ENCODE data around the gene STPG3.
A peak's percentile ranks its signal among the peaks of the same experiment; 100 is the strongest.

STPG3 gene

DNA sequence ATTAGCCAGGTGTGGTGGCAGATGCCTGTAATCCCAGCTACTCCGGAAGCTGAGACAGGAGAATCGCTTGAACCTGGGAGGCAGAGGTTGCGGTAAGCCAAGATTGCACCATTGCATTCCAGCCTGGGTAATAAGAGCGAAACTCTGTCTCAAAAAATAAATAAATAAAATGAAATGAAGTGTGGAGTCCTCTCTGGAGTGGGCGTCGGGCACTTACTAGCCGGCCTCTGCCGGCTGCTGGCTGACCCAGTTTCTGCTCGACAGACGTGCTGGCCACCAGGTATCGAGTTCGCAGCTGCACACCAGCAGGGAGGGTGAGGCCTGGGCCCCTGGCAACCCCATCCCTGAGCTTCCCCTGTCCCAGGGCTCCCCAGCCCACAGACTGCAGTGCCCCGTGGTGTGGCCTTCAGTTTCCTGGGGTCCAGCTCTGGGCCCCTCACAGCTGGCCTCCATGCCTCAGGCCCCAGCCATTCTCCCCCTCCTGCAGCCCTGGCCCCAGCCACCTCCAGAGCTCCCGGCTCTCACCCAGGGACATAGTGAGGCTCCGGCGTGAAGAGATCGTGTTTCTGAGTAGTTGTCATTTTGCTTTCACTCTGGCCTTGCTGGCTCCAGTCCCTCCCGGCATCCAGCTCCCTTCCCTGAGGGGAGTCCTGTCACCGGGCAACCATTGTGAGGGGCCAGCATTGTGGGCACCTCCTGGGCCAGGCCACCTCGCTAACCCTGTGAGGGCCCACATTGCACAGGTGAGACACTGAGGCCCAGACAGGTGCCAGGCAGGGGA is 3.8 kb upstream of the STPG3 start:
- no peak for FAIRE-seq

DNA sequence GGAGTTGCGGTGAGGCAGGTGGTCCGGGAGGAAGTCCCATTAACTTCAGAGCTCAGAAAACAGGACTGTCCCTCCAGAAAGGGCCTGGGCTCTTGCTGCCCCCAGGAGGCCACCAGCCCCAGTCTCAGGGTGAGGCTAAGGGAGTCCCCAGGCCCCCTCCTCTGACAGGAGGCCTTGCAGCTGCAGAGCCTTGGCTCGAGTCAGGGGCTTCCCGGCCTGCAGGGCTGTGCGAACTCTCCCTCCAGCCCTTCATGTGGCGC is 3.2 kb upstream of the STPG3 start:
- no peak for FAIRE-seq

DNA sequence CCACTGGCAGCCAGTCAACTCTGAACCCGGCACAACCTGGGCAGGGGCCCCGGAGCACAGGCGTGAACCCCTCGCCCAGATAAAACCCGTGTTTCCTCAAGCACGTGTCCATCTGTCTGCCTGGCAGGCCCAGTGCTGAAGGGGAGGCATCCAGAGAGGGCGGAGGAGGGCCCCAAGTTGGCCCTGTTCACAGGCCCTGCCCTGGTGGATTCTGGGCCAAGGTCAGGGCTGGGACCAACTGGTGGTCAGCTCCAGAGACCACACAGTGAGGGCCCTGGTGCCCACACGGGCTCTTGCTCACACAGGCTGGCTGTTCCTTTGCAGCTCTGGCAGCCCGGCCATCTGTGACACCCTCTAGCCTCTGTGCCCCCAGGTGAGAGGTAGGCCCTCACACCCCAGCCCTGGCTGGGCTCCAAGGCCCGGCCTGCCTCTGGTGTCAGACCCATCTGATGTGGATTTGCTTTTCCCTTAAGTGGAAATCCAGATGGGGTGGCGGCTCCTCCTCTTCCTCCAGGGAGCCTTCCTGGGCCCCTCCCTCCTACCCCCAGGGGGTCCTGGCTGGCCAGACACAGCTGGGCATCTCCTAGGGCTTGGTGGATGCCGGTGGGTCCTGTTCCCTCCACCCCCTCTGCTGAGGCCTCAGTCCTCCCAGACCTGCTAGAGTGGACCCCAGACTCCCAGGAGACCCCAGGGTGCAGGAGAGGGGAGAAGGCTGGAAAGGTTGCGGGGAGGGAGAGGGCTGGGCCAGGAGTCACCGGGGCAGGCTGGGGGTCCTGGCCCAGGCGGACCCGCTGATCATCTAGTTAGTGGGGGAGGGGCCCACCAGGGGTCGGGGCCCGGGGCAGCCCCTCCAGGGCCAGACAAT is 525 bp upstream of the STPG3 start:
- no peak for FAIRE-seq

DNA sequence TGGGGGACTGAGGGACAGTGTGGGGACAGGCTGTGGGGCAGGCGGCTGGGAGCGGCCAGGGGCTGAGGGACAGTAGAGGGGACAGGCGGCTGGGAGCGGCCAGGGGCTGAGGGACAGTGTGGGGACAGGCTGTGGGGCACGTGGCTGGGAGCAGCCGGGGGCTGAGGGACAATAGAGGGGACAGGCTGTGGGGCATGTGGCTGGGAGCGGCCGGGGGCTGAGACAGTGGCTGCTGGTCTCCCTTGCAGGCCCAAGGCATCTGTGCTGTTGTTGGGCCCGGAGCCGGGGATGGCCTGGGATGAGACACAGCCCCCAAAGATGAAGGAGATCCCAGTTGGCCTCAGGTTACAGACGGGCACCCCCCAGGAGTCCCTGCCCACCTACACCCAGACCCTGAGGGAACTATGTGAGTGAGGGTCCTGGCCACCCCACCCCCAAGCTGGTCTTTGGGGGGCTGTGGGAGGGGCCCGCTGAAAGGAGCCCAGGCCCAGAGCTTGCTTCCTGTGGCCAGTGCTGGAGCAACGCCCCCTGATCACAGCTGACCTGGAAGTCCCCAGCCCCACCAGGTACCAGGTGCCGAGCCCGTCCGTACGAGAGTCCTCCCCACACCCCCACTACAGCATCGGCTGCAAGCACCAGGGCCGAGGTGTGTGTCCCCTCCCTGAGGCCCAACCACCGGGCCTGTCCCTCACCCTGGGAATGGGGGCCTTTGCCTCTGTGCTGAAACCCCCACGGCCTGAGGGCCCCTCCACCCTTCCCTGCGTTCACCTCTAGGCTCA is 593 bp downstream of the STPG3 start:
- FAIRE-seq = no peak

DNA sequence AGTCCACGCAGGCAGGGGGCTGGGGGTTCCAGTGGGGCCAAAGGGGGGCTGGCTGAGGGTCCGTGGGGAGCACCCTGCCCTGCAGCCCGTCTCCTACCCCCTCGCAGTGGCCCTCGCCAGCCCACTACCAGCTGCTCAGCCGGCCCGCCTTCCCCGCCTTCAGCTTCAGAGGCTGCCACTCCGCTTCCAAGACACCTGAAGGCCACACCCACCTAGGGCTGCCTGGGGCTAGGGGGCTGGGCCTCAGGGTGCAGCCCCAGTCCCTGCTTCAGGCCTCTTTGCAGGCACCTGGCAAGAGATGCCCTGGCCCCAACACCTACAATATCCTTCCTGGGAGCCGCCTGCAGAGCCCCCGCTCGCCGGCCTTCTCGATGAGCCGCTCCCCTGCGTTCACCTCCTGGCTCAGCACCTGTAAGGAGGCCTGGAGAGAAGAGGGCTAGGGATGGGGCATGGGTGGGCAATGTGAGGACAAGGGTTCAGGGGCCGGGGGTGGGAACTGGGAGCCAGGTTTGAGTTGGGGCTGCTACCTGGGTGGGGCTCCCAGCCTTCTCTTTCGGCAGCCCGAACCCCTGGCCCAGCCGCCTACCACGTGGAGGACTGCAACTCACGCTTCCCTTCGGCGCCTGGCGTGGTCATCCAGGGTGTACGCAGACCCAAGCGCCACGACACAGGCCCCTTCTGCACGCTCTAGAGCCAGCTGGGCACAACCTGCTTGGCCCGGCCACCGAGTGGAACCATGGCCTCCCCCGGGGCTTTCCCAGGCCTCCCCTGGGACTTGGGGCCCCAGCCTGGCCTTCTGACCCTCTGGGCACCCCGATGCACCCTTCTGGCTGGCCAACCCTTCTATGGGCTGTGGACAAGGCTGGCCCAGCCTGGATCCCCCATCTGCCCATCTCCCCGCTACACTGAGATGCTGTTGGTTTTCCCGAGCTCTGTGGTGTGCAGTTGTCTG is 1.7 kb downstream of the STPG3 start:
- peak; percentile 36 for FAIRE-seq

DNA sequence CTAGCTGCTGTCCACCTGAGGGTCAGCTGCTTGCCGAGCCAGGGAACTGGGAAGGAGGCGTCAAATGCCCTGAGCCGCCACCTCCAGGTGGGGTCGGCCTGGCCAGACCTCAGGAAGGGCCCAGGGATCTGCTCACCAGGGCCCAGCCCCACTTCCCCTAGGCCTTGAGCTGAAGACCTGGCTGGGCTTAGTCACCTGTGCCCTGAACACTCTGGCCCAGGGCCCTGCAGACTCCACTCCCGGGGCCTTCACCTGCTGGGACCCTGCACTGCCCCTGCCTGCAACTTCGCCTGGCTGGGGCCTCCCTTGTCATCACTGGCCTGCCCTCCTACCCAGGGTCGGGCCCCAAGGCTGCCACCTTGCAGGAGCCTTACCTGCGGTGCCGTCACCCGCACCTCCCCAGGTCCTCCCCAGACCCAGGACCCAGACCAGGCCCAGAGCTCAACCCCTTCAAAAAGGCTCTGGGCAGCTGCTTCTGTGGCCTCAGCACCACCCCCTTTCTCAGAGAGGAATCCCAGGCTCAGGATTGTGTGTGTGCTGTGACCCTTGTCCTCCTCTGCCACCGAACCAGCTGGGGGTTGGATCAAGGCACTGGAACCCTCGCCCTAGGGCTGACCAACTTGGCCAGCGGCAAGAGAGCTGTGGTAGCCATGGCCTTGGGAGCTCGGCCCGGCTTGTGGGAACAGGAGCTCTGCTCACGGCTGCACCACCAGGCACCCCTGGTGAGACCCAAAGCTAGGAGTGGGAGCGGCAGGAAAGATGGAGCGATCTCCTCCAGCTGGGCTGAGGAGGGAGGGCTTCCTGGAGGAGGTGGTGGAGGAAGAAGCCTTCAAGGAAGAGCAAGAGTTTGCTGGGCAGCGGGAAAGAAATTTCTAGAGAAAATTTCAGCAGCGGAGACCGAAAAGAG is 2.9 kb downstream of the STPG3 start:
- no peak for FAIRE-seq

DNA sequence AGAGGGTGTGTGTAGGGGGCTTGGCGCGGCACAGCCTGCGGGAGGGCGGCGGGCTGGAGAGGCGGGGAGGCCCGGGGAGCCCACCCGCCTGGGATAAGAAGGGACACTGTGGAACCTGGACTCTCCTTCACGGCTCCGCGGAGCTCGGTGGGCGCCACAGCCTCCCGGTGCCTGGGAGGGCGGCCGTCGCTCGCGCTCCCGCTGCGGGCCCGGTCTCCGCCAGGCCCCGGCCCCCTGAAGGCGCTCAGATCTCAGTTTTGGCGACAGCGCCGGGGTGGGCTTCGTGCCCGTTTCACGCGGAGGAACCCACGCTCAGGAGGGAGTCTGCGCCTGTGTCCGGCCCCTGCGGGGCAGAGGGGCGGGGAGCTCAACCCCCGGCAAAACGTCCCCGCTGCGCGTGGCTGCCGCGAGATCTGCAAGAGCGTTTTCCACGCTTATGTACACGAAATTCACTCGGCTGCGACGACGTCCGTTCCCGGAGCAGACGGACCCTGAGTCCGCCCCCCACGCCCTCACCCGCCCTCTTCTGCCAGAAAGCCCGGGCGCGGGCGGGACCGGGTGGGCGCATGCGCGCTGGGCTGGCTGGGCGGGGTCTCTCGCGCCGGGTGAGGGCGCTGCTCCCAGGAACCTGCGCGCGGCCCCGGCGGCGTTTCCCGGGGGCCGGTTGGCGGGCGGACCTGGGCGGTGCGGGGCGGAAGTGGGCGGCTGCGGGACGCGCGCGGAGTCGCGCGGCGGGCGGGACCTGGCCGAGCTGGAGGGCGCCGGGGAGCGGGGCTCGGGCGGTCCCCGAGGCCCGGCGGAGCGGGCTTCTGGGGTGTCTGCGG is 3.8 kb downstream of the STPG3 start, which contains the start of gene NELFB:
Gene NELFB (plus strand): TSS at position 704 of the 824 bp plus-strand sequence.
- no peak for FAIRE-seq

DNA sequence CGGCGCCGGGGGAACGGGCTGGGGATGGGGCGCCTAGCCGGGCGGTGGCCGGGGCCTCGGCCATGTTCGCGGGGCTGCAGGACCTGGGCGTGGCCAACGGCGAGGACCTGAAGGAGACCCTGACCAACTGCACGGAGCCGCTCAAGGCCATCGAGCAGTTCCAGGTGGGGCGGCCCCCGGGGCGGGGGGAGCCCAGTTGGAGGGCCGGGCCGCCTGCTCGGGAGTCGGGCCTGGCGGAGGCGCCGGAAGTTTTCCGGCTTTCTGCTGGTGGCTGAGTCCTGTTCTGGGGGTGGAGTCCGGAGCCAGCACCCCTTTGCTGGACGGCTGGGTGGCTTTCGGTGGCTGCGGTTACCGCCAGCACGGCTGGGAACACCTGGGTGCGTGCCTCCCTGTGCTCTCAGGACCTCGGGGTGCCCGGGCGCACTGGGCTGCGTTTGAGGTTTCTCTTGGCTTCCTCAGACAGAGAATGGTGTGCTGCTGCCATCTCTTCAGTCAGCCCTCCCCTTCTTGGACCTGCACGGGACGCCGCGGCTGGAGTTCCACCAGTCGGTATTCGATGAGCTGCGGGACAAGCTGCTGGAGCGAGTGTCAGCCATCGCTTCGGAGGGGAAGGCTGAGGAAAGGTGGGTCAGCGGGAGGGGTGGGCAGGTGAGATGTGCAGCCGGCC is 4.5 kb downstream of the STPG3 start:
- FAIRE-seq = no peak

DNA sequence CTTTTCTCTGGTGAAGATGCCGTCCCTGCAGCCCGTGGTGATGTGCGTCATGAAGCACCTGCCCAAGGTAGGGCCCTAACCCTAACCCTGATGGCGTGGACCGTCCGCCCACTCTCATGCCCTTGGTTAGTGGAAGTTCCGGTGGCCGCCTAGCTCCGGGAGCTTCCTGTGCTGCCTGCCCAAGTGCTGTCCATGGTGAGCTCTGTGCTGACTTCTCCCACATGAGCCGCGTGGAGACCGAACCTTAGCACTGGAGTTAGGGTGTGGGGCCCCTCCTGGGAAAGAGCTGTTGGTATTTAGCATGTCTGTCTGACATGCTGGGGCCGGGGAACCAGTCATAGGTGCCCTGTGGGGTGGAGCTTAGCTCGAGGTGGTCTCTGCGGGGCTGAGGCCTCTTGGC is 5.3 kb downstream of the STPG3 start:
- FAIRE-seq = no peak

DNA sequence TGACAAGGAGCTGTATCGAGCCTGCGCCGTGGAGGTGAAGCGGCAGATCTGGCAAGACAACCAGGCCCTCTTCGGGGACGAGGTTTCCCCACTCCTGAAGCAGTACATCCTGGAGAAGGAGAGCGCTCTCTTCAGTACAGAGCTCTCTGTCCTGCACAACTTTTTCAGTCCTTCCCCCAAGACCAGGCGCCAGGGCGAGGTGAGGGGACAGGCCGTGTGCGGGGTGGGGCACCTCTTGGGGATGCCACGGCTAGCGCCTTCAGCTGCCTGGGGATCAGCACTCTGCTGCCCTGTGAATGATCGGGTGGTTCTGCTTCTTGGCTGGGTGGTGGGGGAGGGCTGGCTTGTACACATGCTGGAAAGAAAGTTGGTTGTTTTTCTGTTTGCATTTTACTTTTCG is 5.8 kb downstream of the STPG3 start:
- FAIRE-seq = no peak

DNA sequence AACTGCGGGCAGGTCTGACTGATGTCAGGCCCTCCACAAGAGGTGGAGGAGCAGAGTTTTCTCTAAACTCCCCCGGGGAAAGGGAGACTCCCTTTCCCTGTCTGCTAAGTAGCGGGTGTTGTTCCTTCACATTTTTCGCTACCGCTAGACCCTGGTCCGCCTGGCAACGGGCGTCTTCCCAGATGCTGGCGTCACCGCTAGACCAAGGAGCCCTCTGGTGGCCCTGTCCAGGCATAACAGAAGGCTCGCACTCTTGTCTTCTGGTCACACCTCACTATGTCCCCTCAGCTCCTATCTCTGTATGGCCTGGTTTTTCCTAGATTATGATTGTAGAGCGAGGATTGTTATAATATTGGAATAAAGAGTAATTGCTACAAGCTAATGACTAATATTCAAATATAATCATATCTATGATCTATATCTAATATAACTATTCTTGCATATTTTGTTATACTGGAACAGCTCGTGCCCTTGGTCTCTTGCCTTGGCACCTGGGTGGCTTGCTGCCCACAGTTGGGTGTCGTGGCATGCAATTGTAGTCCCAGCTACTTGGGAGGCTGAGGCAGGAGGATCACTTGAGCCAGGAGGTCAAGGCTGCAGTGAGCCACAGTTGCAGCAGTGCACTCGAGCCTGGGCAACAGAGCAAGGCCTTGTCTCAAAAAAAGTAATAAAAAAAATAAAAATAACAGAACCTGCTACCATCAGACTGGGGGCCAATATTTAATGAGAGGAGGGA is 11.3 kb downstream of the STPG3 start:
- FAIRE-seq = peak; percentile 89

DNA sequence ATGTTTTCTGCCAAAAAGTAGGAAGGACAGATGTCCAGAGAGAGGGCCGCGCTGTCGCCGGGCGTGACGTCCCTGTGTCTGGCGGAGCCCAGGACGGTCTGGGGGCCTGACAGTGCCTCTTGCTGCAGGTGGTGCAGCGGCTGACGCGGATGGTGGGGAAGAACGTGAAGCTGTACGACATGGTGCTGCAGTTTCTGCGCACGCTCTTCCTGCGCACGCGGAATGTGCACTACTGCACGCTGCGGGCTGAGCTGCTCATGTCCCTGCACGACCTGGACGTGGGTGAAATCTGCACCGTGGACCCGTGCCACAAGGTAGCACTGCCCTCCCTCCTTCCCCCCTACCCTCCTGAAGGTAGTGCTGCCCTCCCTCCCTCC is 11.8 kb downstream of the STPG3 start:
- no peak for FAIRE-seq

DNA sequence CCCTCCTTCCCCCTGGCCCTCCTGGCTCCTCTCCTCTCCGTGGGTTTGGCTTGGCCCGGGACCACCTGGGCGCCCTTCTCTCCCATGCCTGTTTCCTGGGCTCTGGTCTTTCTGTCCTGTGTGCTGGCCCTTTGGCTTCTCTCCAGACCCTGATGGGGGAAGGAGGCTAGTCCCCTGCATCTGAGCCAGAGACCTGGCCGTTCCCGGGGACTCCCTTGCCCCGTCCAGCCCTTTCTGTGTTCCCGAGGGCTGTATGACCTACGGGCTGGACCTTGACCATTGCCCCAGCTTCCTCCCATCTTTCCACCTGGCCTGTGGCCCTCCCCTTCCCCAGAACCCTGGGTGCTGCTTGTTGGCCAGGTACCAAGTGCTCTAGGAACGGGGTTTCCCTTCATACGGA is 12.4 kb downstream of the STPG3 start:
- no peak for FAIRE-seq

DNA sequence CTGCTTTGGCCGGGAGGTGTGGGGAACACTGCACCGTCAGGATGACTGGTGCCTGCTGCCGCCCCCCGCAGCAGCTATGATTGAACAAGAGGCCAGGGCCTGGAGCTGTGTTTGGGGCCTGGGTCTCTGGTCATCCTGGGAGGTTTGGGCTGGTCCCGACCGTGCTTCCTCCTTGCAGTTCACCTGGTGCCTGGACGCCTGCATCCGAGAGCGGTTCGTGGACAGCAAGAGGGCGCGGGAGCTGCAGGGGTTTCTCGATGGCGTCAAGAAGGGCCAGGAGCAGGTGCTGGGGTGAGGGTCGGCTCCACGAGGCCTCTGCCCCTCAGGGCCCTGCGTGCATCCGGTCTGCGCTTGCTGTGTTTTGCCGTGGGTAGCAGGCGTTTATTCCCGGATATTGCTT is 13.0 kb downstream of the STPG3 start:
- FAIRE-seq = no peak

DNA sequence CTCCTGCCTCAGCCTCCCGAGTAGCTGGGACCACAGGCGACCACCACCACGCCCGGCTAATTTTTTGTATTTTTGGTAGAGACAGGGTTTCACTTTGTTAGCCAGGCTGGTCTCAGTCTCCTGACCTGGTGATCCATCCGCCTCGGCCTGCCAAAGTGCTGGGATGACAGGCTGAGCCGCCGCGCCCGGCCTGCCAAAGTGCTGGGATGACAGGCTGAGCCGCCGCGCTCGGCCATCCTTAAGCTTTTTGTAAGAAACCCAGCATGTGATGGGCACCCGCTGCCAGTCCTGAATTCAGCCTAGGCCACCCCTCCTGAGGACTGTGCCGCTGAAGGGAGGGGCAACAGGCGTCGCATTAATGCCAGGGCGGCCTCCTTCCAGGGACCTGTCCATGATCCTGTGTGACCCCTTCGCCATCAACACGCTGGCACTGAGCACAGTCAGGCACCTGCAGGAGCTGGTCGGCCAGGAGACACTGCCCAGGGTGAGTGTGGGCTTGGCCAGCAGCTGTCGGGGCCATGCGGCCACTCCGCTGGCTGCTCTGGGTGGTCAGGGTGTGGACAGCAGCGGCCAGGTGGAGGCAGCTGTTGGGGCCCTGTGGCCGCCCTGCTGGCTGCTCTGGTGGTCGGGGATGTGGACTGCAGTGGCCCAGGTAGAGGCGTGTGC is 14.5 kb downstream of the STPG3 start:
- FAIRE-seq = no peak

DNA sequence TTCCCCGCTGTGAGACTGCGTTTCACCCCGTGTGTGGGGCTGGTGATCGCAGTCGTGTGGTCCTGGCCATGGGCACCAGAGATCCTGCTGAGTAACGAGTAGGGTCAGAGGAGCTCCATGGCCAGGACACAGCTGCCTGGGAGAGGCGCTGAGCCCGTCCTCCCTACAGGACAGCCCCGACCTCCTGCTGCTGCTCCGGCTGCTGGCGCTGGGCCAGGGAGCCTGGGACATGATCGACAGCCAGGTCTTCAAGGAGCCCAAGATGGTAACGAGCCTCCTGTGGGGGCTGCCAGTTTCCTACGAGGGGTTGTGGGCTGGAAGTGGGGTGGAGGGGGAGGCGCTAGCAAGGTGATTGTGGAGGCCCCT is 15.1 kb downstream of the STPG3 start:
- FAIRE-seq = no peak

DNA sequence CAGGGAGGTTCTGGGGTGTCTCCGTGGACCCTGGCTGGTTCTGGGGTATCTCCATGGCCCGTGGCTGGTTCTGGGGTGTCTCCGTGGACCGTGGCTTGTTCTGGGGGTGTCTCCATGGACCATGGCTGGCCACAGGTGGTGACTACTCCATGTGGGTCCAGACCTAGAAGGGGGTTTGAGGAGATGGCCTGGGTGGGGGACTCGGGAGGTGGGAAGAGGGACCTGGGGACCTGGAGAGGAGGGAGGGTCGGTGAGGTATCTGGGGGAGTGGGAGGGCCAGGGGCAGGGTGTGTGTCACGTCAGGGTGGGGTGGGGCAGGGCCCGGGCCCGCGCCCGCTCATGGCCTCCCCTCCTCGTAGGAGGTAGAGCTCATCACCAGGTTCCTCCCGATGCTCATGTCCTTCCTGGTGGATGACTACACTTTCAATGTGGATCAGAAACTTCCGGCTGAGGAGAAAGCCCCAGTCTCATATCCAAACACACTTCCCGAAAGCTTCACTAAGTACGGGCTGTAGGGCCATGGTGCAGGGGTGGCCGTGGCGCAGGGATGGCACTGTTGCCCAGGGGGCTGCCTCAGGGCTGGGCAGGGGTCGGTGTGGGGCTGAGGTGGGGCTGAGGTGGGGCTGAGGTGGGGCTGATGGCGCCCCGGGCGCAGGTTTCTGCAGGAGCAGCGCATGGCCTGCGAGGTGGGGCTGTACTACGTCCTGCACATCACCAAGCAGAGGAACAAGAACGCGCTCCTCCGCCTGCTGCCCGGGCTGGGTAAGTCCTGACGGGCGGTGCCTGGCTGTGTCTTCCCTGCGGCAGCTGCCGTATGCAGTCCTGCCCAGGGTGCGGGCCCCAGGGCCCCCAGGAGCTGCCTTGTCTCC is 15.7 kb downstream of the STPG3 start:
- no peak for FAIRE-seq

DNA sequence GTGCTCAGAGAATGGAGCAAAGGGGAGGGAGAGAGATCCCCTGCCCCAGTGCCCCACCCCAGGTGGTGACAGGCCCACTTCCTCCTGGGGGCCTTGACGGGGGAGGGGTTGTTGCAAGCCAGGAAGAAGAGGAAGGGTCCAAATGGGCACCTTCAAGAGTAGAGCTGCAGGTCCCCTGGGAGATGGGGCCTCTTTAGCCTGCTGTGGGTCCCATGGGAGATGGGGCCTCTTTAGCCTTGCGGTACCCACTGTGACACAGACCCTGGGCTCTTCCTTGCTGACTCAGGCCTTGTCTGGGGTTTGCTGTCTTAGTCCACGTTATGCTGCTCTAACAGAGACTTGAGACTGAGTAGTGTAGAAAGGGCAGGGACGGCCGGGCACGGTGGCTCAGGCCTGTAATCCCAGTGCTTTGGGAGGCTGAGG is 16.9 kb downstream of the STPG3 start:
- no peak for FAIRE-seq
